Mononuclear cell (primary cell): ENCODE data around the gene CNP. TPM values are rescaled to one million over a fixed set of nuclear protein-coding genes. Genes with fewer than 3 reads are reported as not detected.

Source experiments
- H3K27me3 ChIP-seq: 2 replicates; pipeline ENCODE4 v1.6.0; 2011; ENCODE audit warnings: low read length, control low read depth; ENCODE audit not compliant: insufficient read depth
- H3K4me1 ChIP-seq: 2 replicates; pipeline ENCODE4 v1.5.1; 2011; ENCODE audit warnings: mild to moderate bottlenecking, low read length, control low read depth; ENCODE audit not compliant: insufficient read depth
- H3K4me3 ChIP-seq: 2 replicates; pipeline ENCODE4 v1.5.1; 2011; ENCODE audit warnings: mild to moderate bottlenecking, low read length, moderate library complexity
- H3K9me3 ChIP-seq: 2 replicates; pipeline ENCODE4 v1.5.1; 2011; ENCODE audit warnings: low read depth, mild to moderate bottlenecking, control low read depth, low read length
- total RNA-seq: library from RNA; depleted of rRNA; stranded (reverse); fragments of >200 nt; gene quantifications from one replicate; pipeline ENCODE4 v1.2.3, GENCODE V29; 2012

CNP gene
- total RNA-seq, 1 donor = 16.7 TPM

DNA sequence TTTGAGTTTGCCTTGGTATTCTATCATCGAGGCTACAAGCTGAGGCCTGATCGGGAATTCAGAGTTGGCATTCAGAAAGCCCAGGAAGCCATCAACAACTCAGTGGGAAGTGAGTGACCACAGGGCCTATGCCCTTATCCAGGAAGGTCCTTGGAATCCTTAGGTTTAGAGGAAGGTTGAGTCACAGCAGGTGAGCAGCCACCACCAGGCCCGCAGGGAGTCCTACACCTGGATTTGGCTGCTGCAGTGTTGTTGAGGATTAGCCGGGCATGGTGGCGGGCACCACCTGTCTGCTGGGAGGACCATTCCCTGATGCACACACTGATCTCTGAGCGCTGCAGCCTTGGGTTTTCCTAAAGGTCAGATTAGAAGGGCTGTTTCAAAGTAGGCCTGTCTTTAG lies 31.0 kb upstream of the CNP start:
- Histone ChIP-seq H3K9me3 (no peaks in the 10 kb centered on the region), H3K4me3 (no peak overlapping the region), H3K4me1 (peaks cover 30% of the 10 kb centered on the region), H3K27me3 (no peaks in the 10 kb centered on the region)

DNA sequence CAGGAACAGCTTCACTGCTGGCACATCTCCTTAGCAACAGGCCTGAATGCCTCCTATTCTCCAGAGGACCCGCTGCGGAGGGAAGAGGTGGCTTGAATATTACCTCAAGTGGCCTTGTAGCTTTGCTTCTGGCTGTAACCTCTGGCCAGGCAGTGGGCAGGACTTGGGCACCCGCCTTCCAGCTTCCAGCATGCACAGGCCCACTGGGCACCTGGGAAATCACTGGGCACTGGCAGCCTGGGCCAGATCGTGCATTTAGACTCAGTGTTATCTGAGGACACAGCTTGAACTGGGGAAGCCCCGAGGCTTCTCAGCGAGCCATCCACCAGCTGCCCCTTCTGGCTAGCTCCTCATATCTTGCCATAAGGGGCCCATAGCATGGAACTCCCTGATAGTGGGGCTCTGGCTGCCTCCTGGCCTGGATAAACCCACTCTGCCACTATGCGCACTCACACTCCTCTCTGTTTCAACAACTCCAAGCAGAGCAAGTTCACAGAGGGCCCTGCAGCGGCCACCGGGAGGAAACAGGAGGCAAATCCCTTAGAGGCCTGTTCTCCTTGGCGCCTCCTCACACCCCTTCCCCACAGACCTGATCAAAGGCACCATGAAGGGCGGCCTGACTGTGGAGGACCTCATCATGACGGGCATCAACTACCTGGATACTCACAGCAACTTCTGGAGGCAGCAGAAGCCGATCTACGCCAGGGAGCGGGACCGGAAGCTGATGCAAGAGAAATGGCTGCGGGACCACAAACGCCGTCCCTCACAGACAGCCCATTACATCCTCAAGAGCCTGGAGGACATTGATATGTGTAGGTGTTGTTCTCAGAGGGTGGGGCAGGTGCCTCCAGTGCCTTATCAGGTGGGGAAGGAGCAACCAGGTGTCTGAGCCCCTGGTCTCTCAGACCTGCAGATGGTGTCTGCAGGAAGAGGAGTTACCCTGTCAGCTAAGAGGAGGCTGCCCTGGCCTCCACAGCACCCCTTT lies 28.3 kb upstream of the CNP start:
- Histone ChIP-seq H3K9me3 (no peaks in the 10 kb centered on the region), H3K4me3 (no peak overlapping the region), H3K4me1 (peaks cover 5% of the 10 kb centered on the region), H3K27me3 (no peaks in the 10 kb centered on the region)

DNA sequence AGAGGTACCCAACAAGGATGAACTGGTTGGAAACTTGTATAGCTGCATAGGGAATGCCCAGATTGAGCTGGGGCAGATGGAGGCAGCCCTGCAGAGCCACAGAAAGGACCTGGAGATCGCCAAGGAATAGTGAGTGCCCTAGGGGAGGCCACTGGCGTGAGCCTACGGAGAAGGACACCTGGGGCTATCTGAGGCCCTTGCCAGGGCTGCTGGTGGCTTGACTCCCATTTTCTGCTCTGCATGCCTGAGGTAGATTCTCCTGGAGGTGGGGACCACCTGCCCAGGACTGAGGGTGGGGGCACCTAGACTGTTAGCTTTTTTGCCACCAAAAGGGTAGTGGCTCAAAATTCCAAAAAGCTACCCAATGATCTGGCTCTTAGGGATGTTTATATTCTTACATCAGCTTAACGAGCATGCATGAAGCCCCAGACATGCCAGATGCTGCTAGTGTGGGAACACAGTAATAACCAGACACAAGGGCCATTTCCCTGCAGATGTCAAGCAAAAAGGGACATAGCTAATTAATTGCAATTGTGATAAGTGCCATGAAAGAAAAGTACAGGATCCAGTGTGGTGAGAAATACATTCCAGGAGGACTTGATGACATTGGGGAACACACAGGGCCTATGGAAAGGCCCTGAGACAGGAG lies 27.4 kb upstream of the CNP start:
- no peaks in the 10 kb centered on the region for H3K4me1 ChIP-seq
- H3K4me3 ChIP-seq = no peak overlapping the region
- no peaks in the 10 kb centered on the region for H3K27me3 ChIP-seq
- no peaks in the 10 kb centered on the region for H3K9me3 ChIP-seq

DNA sequence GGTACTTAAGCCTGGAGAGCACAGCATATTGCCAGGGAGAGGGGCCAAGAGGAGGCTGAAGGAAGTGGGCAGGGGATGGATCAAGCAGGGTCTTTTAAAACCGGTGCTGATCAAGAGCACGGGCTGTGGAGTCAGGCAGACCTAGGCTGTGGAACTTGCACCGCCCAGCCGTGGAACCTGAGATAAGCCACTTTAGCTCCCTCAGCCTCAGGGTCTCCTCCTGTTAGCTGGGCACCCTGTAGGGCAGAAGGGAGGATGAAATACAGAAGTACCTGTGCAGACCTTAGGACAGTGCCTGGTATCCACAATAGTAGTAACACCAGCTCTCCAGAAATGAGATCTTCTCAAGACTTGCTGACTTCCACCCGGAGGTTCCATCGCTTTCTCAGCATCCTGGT lies 26.9 kb upstream of the CNP start:
- no peaks in the 10 kb centered on the region for H3K27me3 ChIP-seq
- H3K9me3 ChIP-seq = no peaks in the 10 kb centered on the region
- no peaks in the 10 kb centered on the region for H3K4me1 ChIP-seq
- no peak overlapping the region for H3K4me3 ChIP-seq

DNA sequence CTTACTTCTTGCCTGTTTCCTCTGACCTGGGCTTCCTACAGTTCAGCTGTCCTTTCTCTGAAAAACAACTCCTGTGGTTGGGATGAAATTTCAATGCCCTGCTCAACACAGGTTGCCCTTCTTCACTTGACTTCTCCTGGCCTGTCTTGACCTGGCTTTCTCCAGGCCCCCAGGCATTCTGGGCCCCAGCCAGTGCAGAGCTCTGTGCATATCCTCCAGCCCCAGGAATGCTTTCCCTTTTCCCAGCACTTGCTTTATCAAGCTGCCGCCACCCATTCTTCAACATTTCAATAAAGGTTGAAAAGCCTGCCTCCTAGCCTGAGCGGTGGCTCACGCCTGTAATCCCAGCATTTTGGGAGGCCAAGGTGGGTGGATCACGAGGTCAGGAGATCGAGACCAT lies 25.4 kb upstream of the CNP start:
- no peak overlapping the region for H3K4me3 ChIP-seq
- H3K27me3 ChIP-seq = no peaks in the 10 kb centered on the region
- H3K9me3 ChIP-seq = no peaks in the 10 kb centered on the region

DNA sequence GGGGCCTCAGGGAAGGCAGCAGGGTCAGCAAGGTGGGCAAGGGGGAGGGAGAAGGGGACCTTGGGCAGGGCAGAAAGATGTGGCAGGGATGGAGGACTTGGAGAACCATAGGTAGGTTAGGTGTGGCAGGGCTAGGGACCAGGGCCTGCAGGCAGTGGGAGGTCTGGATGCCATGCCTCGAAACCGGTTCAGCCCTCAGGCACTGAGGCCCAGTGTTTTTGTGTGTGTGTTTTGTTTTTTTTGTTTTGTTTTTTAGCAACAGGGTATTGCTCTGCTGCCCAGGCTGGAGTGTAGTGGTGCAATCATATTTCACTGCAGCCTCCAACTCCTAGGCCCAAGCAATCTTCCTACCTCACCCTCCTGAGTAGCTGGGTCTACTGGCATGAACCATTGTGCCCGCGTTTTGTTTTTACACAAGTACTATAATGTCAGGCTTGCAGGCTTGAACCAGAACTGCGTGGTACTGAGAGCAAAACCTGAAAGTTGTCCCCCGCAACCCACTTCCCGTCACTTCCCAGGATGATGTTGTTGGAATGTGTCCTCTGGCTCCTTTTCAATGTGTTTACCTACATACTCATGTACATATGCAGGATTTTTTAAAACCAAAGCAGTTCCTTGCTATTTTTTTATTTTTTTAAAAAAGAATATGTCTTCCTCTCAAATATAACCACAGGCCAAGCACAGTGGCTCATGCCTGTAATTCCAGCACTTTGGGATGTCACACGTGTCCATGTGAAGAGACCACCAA lies 23.8 kb upstream of the CNP start:
- no peaks in the 10 kb centered on the region for H3K4me1 ChIP-seq
- H3K4me3 ChIP-seq = no peak overlapping the region
- H3K27me3 ChIP-seq = no peaks in the 10 kb centered on the region
- H3K9me3 ChIP-seq = no peaks in the 10 kb centered on the region

More for the DNA sequence above, 25.4 kb upstream of the CNP start:
- H3K4me1 ChIP-seq = no peaks in the 10 kb centered on the region

DNA sequence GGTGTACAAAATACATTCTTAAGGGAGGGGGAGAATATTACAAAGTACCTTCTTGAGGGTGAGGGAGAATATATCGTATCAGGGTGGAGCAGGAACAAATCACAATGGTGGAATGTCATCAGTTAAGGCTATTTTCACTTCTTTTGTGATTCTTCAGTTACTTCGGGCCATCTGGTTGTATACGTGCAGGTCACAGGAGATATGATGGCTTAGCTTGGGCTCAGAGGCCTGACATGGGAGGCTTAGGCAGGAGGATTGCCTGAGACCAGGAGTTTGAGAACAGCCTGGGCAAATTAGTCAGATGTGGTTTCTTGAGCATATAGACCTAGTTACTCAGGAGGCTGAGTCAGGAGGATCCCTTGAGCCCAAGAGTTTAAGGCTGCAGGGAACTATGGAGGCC lies 23.1 kb upstream of the CNP start:
- no peaks in the 10 kb centered on the region for H3K9me3 ChIP-seq
- H3K27me3 ChIP-seq = no peaks in the 10 kb centered on the region
- H3K4me1 ChIP-seq = no peaks in the 10 kb centered on the region
- no peak overlapping the region for H3K4me3 ChIP-seq

DNA sequence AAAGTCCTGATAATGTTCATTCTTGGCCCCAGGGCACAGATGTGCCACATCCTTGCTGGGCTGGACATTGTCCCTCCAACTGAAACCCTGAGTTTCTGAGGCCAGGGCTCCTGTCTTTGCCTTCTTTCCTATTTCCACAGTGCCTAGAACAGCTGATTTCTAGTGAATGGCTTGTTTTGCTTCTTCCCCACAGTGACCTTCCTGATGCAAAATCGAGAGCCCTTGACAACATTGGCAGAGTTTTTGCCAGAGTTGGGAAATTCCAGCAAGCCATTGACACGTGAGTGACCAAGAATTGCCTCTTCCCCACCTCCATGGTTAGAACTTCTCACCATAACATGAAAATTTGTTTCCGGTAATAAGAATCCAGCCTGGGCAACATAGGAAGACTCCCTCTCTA lies 21.7 kb upstream of the CNP start:
- no peaks in the 10 kb centered on the region for H3K4me1 ChIP-seq
- no peaks in the 10 kb centered on the region for H3K9me3 ChIP-seq
- no peak overlapping the region for H3K4me3 ChIP-seq
- no peaks in the 10 kb centered on the region for H3K27me3 ChIP-seq

DNA sequence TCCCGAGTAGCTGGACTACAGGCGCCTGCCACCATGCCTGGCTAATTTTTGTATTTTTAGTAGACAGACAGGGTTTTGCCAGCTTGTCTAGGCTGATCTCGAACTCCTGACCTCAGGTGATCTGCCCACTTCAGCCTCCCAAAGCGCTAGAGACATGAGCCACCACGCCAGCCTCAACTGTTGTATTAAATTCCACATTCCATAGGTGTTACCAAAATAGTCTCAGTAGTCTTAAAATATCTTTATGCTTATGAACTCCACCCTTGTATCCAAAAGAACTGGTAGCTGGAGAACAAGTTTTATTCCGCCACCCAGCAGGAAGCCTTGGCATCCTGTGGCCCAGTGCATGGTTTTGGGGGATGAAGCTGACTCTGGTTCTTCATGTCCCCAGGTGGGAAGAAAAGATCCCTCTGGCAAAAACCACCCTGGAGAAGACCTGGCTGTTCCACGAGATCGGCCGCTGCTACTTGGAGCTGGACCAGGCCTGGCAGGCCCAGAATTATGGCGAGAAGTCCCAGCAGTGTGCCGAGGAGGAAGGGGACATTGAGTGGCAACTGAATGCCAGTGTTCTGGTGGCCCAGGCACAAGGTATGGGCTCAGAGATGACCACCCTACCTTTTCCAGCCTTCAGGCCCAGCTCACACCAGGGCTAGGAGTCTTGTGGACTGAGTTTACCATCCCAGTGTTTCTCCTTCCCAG lies 17.7 kb upstream of the CNP start:
- Histone ChIP-seq H3K9me3 (no peaks in the 10 kb centered on the region), H3K4me1 (no peaks in the 10 kb centered on the region), H3K4me3 (no peak overlapping the region), H3K27me3 (no peaks in the 10 kb centered on the region)

DNA sequence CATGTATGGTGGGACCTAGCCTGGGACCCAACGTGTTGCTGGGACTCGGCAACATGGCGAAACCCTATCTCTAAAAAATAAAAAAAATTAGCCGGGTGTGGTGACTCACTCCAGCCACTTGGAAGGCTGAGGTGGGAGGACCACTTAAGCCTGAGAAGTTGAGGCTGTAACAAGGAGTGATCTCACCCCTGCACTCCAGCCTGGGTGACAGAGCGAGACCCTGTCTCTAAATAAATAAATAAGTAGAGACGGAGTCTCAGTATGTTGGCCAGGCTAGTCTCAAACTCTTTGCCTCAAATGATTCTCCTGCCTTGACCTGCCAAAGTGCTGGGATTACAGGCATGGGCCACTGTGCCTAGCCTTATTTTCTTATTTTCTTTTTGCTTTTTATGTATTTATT lies 10.1 kb upstream of the CNP start:
- Histone ChIP-seq H3K9me3 (no peaks in the 10 kb centered on the region), H3K4me1 (no peaks in the 10 kb centered on the region), H3K4me3 (no peak overlapping the region), H3K27me3 (no peaks in the 10 kb centered on the region)

DNA sequence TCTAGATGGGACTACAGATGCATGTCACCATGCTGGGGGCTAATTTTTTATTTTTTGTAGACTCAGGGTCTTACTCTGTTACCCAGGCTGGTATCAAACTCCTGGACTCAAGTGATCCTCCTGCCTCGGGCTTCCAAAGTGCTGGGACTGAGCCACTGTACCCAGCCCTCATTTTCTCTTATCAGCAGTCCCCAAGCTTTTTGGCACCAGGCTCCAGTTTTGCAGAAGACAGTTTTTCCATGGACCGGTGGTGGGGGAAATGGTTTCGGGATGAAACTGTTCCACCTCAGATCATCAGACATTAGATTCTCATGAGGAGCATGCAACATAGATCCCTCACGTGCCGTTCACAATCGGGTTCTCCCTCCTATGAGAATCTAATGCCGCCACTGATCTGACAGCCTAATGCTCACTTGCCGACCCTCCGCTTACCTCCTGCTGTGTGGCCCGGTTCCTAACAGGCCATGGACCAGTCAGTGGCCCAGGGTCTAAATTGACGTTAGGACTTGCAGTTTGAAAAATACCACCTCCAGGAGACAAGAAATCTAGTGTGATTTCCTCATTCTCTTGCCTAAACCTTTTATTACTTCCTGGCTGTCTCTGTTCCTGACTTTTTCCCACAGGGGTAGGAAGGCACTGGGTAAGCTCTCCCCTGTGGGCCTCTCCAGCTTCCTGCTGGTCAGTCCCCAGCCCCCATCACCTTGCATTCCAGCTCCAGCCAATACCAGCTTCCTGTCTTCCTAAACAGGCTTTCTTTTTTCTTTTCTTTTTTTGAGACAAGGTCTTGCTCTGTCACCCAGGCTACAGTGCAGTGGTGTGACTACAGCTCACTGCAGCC lies 9.3 kb upstream of the CNP start:
- Histone ChIP-seq H3K9me3 (no peaks in the 10 kb centered on the region), H3K27me3 (no peaks in the 10 kb centered on the region), H3K4me1 (no peaks in the 10 kb centered on the region), H3K4me3 (no peak overlapping the region)

DNA sequence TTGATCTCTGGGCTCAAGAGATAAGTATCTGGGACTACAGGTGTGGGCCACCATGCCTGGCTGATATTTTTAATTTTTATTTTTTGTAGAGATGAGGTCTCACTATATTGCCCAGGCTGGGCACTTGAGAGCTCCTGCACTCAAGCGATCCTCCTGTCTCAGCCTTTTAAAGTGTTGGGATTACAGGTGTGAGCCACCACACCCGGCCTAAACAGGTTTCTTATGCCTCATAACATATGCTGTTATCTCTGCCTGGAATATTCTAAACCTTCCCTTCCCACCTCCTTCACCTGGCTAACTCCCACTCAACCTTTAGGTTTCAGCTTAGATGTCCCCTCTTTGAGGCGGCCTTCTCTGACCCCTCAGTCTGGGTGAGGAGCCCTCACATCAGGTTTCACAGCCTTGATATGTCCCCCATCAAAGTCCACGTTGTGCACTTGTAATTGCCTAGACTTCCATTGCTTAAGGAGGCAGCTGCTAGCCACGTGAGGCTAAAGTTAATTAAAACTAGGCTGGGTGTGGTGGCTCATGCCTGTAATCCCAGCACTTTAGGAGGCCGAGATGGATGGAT lies 8.6 kb upstream of the CNP start:
- Histone ChIP-seq H3K4me3 (no peak overlapping the region), H3K9me3 (no peaks in the 10 kb centered on the region), H3K27me3 (no peaks in the 10 kb centered on the region), H3K4me1 (no peaks in the 10 kb centered on the region)

DNA sequence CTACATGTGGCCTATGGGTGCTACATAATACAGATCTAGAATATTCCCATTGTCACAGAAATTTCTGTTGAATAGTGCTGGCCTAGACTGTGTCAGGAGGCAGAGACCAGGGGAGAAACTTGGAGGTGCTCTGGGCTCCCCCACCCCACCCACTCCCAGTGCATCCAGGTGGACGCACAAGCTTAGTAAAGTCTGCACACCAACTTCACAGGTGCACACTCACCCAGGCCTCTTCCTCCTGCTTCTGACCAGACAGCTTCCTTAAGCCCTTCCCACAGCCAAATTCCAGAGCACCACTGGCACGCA lies 7.6 kb upstream of the CNP start:
- no peaks in the 10 kb centered on the region for H3K4me1 ChIP-seq
- no peaks in the 10 kb centered on the region for H3K9me3 ChIP-seq
- no peak overlapping the region for H3K4me3 ChIP-seq
- no peaks in the 10 kb centered on the region for H3K27me3 ChIP-seq
